HL-60 (cell line): Measurements from ENCODE around the gene PPM1H.
A peak's percentile ranks its signal among the peaks of the same experiment; 100 is the strongest.

ENCODE experiments used
- DNase-seq, 2 experiments: peaks; one replicate each; pipeline ENCODE4 v3.0.0-alpha.2; 2010 to 2020; ENCODE audit warnings: low read depth in 1 of 2, low spot score in 1 of 2
- H3K27ac ChIP-seq: fragments of 250-450 bp; sonication (Bioruptor Pico); replicated peaks from 2 replicates; pipeline ENCODE4 v1.5.1; 2020; ENCODE audit warnings: mild to moderate bottlenecking, moderate library complexity
- H3K27me3 ChIP-seq: fragments of 250-450 bp; sonication (Bioruptor Pico); 2 replicates; pipeline ENCODE4 v1.5.1; 2021; ENCODE audit warnings: mild to moderate bottlenecking, moderate library complexity; ENCODE audit not compliant: insufficient read depth, poor library complexity, severe bottlenecking
- H3K4me3 ChIP-seq: replicated peaks from 2 replicates; pipeline ENCODE4 v1.5.1; 2011; ENCODE audit warnings: mild to moderate bottlenecking, control low read depth, low read length; ENCODE audit not compliant: insufficient read depth
- CTCF ChIP-seq: IDR thresholded peaks from one replicate; pipeline ENCODE4 v1.5.1; 2011; ENCODE audit warnings: low read length, control low read depth, inconsistent platforms; ENCODE audit not compliant: insufficient read depth
- GABPA ChIP-seq: IDR thresholded peaks from 2 replicates; pipeline ENCODE4 v1.6.1; 2012; ENCODE audit warnings: low read depth
- POLR2AphosphoS5 ChIP-seq: IDR thresholded peaks from 2 replicates; pipeline ENCODE4 v1.6.1; 2012; ENCODE audit warnings: low read depth
- REST ChIP-seq: IDR thresholded peaks from 2 replicates; pipeline ENCODE4 v1.6.1; 2012; ENCODE audit warnings: low read depth; ENCODE audit not compliant: insufficient replicate concordance
- SPI1 ChIP-seq: IDR thresholded peaks from 2 replicates; pipeline ENCODE4 v1.6.1; 2012; ENCODE audit warnings: low read depth, mild to moderate bottlenecking, borderline replicate concordance

The PPM1H gene

GRCh38 chr12:62931477-62931876 lies 3.5 kb downstream of the PPM1H start:
- H3K4me3 ChIP-seq = no peak overlapping the region
- peak in 1 of 2 experiments; percentile 52 for DNase-seq
- no peaks in the 10 kb centered on the region for H3K27me3 ChIP-seq
- H3K27ac ChIP-seq = peak overlapping the region; percentile 59
- no peak for TF ChIP-seq SPI1
- TF ChIP-seq REST = no peak
- TF ChIP-seq POLR2AphosphoS5 = no peak
- TF ChIP-seq GABPA = no peak
- no peak for TF ChIP-seq CTCF

- no peak for DNase-seq
- Histone ChIP-seq H3K27me3 (no peaks in the 10 kb centered on the region), H3K27ac (peak overlapping the region; percentile 59), H3K4me3 (no peak overlapping the region)
- TF ChIP-seq SPI1 = peak; percentile 12; the same call in 1 of the 2 replicates
- no peak for TF ChIP-seq GABPA
These were observed 4.2 kb downstream of the PPM1H start for GRCh38 chr12:62930546-62931425.

GRCh38 chr12:62928632-62929031 lies 6.3 kb downstream of the PPM1H start:
- Histone ChIP-seq H3K27me3 (no peaks in the 10 kb centered on the region), H3K27ac (no peak overlapping the region; the same call in 1 of the 2 replicates), H3K4me3 (no peak overlapping the region)
- DNase-seq = no peak
- TF ChIP-seq SPI1 (no peak), REST (no peak), CTCF (no peak), GABPA (no peak), POLR2AphosphoS5 (no peak)

GRCh38 chr12:62925680-62926079 lies 9.3 kb downstream of the PPM1H start:
- no peak overlapping the region for H3K4me3 ChIP-seq
- no peaks in the 10 kb centered on the region for H3K27me3 ChIP-seq
- no peak overlapping the region for H3K27ac ChIP-seq
- no peak for TF ChIP-seq POLR2AphosphoS5
- TF ChIP-seq SPI1 = no peak
- no peak for TF ChIP-seq REST
- TF ChIP-seq CTCF = no peak
- no peak for DNase-seq
